DND-41 (cell line): Measurements from ENCODE around the gene FOXN3.
A peak's percentile ranks its signal among the peaks of the same experiment; 100 is the strongest.

Source experiments
- ATAC-seq: fragments of 200-7000 bp; cut with Tn5 transposase; 3 replicates; pipeline ENCODE4 v1.9.1; 2021; ENCODE audit warnings: low read depth; ENCODE audit not compliant: insufficient read depth
- DNase-seq: peaks from one replicate; pipeline ENCODE4 v3.0.0-alpha.2; 2020
- H2AFZ ChIP-seq: 2 replicates; pipeline ENCODE4 v1.6.0; 2012; ENCODE audit warnings: low read depth, low read length
- H3K27ac ChIP-seq: 2 replicates; pipeline ENCODE4 v1.5.1; 2012; ENCODE audit warnings: low read length, inconsistent platforms
- H3K27me3 ChIP-seq: fragments of 200-600 bp; sonication (generic); 2 replicates; pipeline ENCODE4 v1.6.0; 2012; ENCODE audit warnings: low read length, mild to moderate bottlenecking, inconsistent platforms; ENCODE audit not compliant: insufficient read depth, poor library complexity
- H3K36me3 ChIP-seq: 2 replicates; pipeline ENCODE4 v1.5.1; 2012; ENCODE audit warnings: low read length, inconsistent platforms; ENCODE audit not compliant: insufficient read depth
- H3K4me1 ChIP-seq: 2 replicates; pipeline ENCODE4 v1.5.1; 2012; ENCODE audit warnings: mild to moderate bottlenecking, low read length; ENCODE audit not compliant: insufficient read depth
- H3K4me2 ChIP-seq: 2 replicates; pipeline ENCODE4 v1.6.0; 2012; ENCODE audit warnings: mild to moderate bottlenecking, moderate library complexity, low read length, inconsistent platforms; ENCODE audit not compliant: insufficient read depth
- H3K4me3 ChIP-seq, 2 experiments: fragments of 200-600 bp in 1 of 2; shearing (Covaris generic) in 1 of 2; 2 replicates each; pipeline ENCODE4 v1.5.1; 2012 to 2016; ENCODE audit warnings: inconsistent platforms in 2 of 2, low read length in 2 of 2, mild to moderate bottlenecking in 2 of 2, low read depth in 1 of 2, moderate library complexity in 1 of 2
- H3K79me2 ChIP-seq: 2 replicates; pipeline ENCODE4 v1.6.0; 2012; ENCODE audit warnings: low read length, inconsistent platforms; ENCODE audit not compliant: insufficient read depth
- H3K9ac ChIP-seq: 2 replicates; pipeline ENCODE4 v1.6.0; 2012; ENCODE audit warnings: low read depth, mild to moderate bottlenecking, inconsistent platforms, low read length, moderate library complexity
- H3K9me3 ChIP-seq: 2 replicates; pipeline ENCODE4 v1.5.1; 2012; ENCODE audit warnings: low read length, moderate library complexity, mild to moderate bottlenecking, inconsistent platforms; ENCODE audit not compliant: insufficient read depth, severe bottlenecking
- H4K20me1 ChIP-seq: 2 replicates; pipeline ENCODE4 v1.6.0; 2012; ENCODE audit warnings: low read length; ENCODE audit not compliant: insufficient read depth
- CTCF ChIP-seq: IDR thresholded peaks from 2 replicates; pipeline ENCODE4 v1.5.1; 2012; ENCODE audit warnings: borderline replicate concordance, low read length, moderate library complexity, mild to moderate bottlenecking; ENCODE audit not compliant: poor library complexity, severe bottlenecking; ENCODE audit errors: extremely low read depth
- EZH2 ChIP-seq: IDR thresholded peaks from 3 replicates; pipeline ENCODE4 v1.6.1; 2012; ENCODE audit warnings: borderline replicate concordance, low read depth, mild to moderate bottlenecking, moderate library complexity, low read length, inconsistent platforms; ENCODE audit not compliant: severe bottlenecking

Gene FOXN3

GRCh38 chr14:89207925-89208328 is 209.1 kb downstream of the FOXN3 start:
- no peak overlapping the region for H3K27ac ChIP-seq
- H4K20me1 ChIP-seq: no peaks in the 10 kb centered on the region; the same call in none of the 2 replicates
- no peak for DNase-seq
- TF ChIP-seq EZH2: no peak
- TF ChIP-seq CTCF: no peak
- H3K27me3 ChIP-seq: no peaks in the 10 kb centered on the region
- H3K9ac ChIP-seq: no peak overlapping the region
- peaks cover 31% of the 10 kb centered on the region for H3K4me1 ChIP-seq
- no peak overlapping the region for H2AFZ ChIP-seq
- H3K79me2 ChIP-seq: peaks cover 64% of the 10 kb centered on the region
- H3K4me2 ChIP-seq: no peak overlapping the region
- H3K9me3 ChIP-seq: no peaks in the 10 kb centered on the region
- H3K4me3 ChIP-seq: no peak overlapping the region
- ATAC-seq: no peak
- peaks cover 18% of the 10 kb centered on the region for H3K36me3 ChIP-seq

GRCh38 chr14:89206389-89207031 is 210.5 kb downstream of the FOXN3 start:
- no peak for DNase-seq
- Histone ChIP-seq H3K4me2 (no peak overlapping the region), H4K20me1 (peaks cover 5% of the 10 kb centered on the region), H3K36me3 (peaks cover 18% of the 10 kb centered on the region), H3K79me2 (peaks cover 76% of the 10 kb centered on the region), H3K4me1 (peaks cover 45% of the 10 kb centered on the region), H3K9me3 (no peaks in the 10 kb centered on the region), H3K9ac (no peak overlapping the region), H3K4me3 (no peak overlapping the region), H3K27ac (no peak overlapping the region), H3K27me3 (no peaks in the 10 kb centered on the region), H2AFZ (no peak overlapping the region)
- ATAC-seq: no peak
- no peak for TF ChIP-seq CTCF
- no peak for TF ChIP-seq EZH2

- TF ChIP-seq CTCF (no peak), EZH2 (no peak)
- Histone ChIP-seq H3K9ac (no peak overlapping the region), H3K9me3 (no peaks in the 10 kb centered on the region), H3K27ac (0 out of 2 replicates have a peak overlapping the region, but pooled peaks have one; percentile 6), H3K79me2 (peaks cover 87% of the 10 kb centered on the region), H3K4me1 (peaks cover 57% of the 10 kb centered on the region), H3K36me3 (peaks cover 22% of the 10 kb centered on the region), H3K4me3 (no peak overlapping the region), H2AFZ (no peak overlapping the region), H4K20me1 (peaks cover 9% of the 10 kb centered on the region; the same call in 1 of the 2 replicates), H3K4me2 (no peak overlapping the region), H3K27me3 (no peaks in the 10 kb centered on the region)
- DNase-seq: no peak
- no peak for ATAC-seq
Measured at GRCh38 chr14:89205137-89205740, 211.8 kb downstream of the FOXN3 start.
